Activated naive CD4-positive, alpha-beta T cell treated with anti-CD3 and anti-CD28 coated beads, Interleukin-2, amount 50 U/mL, for 72 hours (primary cell): ENCODE data around the gene SPATA46. TPM values are rescaled to one million over a fixed set of nuclear protein-coding genes. Genes with fewer than 3 reads are reported as not detected.
"Not testable (repeated sequence)": the region's sequence is repeated elsewhere in the genome, so short reads cannot be mapped to it uniquely, and the experiment has no call there.

ENCODE experiments used
- ATAC-seq, 2 donors: fragments of 150-1000 bp; cut with Tn5 transposase; 2 replicates each; pipeline ENCODE4 v1.10.0; 2021; ENCODE audit warnings: mild to moderate bottlenecking in 2 of 2, moderate library complexity in 2 of 2
- DNase-seq, 2 donors: peaks; one replicate each; pipeline ENCODE4 v3.0.0; 2021 to 2022; ENCODE audit warnings: low spot score in 2 of 2
- H3K27ac Mint-ChIP-seq, 2 donors: one replicate each; pipeline ENCODE4 v1.8.0; 2022; ENCODE audit warnings: mild to moderate bottlenecking in 2 of 2, mixed read lengths in 2 of 2
- H3K36me3 Mint-ChIP-seq, 2 donors: one replicate each; pipeline ENCODE4 v1.8.0; 2022; ENCODE audit warnings: mixed read lengths in 2 of 2
- H3K9me3 Mint-ChIP-seq, 2 donors: one replicate each; pipeline ENCODE4 v1.8.0; 2022; ENCODE audit warnings: mixed read lengths in 2 of 2
- total RNA-seq, 2 donors: library from RNA; stranded (reverse); gene quantifications; one replicate each; pipeline ENCODE4 v1.2.3, GENCODE V29; 2022

SPATA46 gene
- total RNA-seq, 2 donors from 2014 or later: not detected

- Mint-ChIP-seq H3K36me3 (no peaks in the 10 kb centered on the region), H3K27ac (no peak overlapping the region), H3K9me3 (no peaks in the 10 kb centered on the region)
- DNase-seq (no peak), ATAC-seq (no peak)
Observed at GRCh38 chr1:162367772-162368171, 8.9 kb downstream of the SPATA46 start.

GRCh38 chr1:162367073-162367472, 9.6 kb downstream of the SPATA46 start:
- H3K36me3 Mint-ChIP-seq: no peaks in the 10 kb centered on the region
- no peaks in the 10 kb centered on the region for H3K9me3 Mint-ChIP-seq
- H3K27ac Mint-ChIP-seq: no peak overlapping the region
- no peak for ATAC-seq
- no peak for DNase-seq

GRCh38 chr1:162366671-162367070, 10.0 kb downstream of the SPATA46 start:
- no peak for ATAC-seq

GRCh38 chr1:162366149-162366548, 10.5 kb downstream of the SPATA46 start:
- H3K27ac Mint-ChIP-seq: no peak overlapping the region
- no peaks in the 10 kb centered on the region for H3K36me3 Mint-ChIP-seq
- DNase-seq (no peak), ATAC-seq (no peak)
- no peaks in the 10 kb centered on the region for H3K9me3 Mint-ChIP-seq

More at GRCh38 chr1:162366671-162367070, 10.0 kb downstream of the SPATA46 start:
- no peak for DNase-seq
- H3K36me3 Mint-ChIP-seq: no peaks in the 10 kb centered on the region
- H3K27ac Mint-ChIP-seq: no peak overlapping the region
- no peaks in the 10 kb centered on the region for H3K9me3 Mint-ChIP-seq

- Mint-ChIP-seq H3K36me3 (no peaks in the 10 kb centered on the region), H3K9me3 (no peaks in the 10 kb centered on the region), H3K27ac (no peak overlapping the region)
- DNase-seq (no peak), ATAC-seq (no peak)
Observed at GRCh38 chr1:162365284-162366020, 11.2 kb downstream of the SPATA46 start.

GRCh38 chr1:162364498-162364897, 12.2 kb downstream of the SPATA46 start:
- ATAC-seq (no peak), DNase-seq (no peak)
- H3K27ac Mint-ChIP-seq: no peak overlapping the region
- H3K9me3 Mint-ChIP-seq: no peaks in the 10 kb centered on the region
- no peaks in the 10 kb centered on the region for H3K36me3 Mint-ChIP-seq

- H3K27ac Mint-ChIP-seq: no peak overlapping the region
- ATAC-seq (no peak), DNase-seq (no peak)
Observed at GRCh38 chr1:162363823-162364222, 12.8 kb downstream of the SPATA46 start.

GRCh38 chr1:162361349-162361748, 15.3 kb downstream of the SPATA46 start:
- Mint-ChIP-seq H3K27ac (no peak overlapping the region), H3K36me3 (no peaks in the 10 kb centered on the region), H3K9me3 (no peaks in the 10 kb centered on the region)
- ATAC-seq: no peak
- DNase-seq: no peak

More at GRCh38 chr1:162363823-162364222, 12.8 kb downstream of the SPATA46 start:
- Mint-ChIP-seq H3K36me3 (no peaks in the 10 kb centered on the region), H3K9me3 (no peaks in the 10 kb centered on the region)

- no peaks in the 10 kb centered on the region for H3K9me3 Mint-ChIP-seq
Observed at GRCh38 chr1:162360874-162361260, 15.8 kb downstream of the SPATA46 start.

GRCh38 chr1:162360237-162360873, 16.3 kb downstream of the SPATA46 start:
- H3K9me3 Mint-ChIP-seq: no peaks in the 10 kb centered on the region
- DNase-seq: no peak
- H3K27ac Mint-ChIP-seq: peak overlapping the region in 1 of 2 donors; percentile 36
- no peak for ATAC-seq
- H3K36me3 Mint-ChIP-seq: no peaks in the 10 kb centered on the region

More at GRCh38 chr1:162360874-162361260, 15.8 kb downstream of the SPATA46 start:
- DNase-seq (no peak), ATAC-seq (no peak)
- H3K27ac Mint-ChIP-seq: no peak overlapping the region
- H3K36me3 Mint-ChIP-seq: no peaks in the 10 kb centered on the region

- ATAC-seq (no peak), DNase-seq (no peak)
- Mint-ChIP-seq H3K9me3 (no peaks in the 10 kb centered on the region), H3K36me3 (no peaks in the 10 kb centered on the region), H3K27ac (peak overlapping the region in 1 of 2 donors; percentile 36)
Observed at GRCh38 chr1:162359523-162360236, 17.0 kb downstream of the SPATA46 start.

- DNase-seq: no peak
- ATAC-seq: no peak
- Mint-ChIP-seq H3K9me3 (no peaks in the 10 kb centered on the region), H3K27ac (no peak overlapping the region), H3K36me3 (no peaks in the 10 kb centered on the region)
Observed at GRCh38 chr1:162358928-162359327, 17.7 kb downstream of the SPATA46 start.

- ATAC-seq (no peak), DNase-seq (no peak)
- H3K27ac Mint-ChIP-seq: no peak overlapping the region
- no peaks in the 10 kb centered on the region for H3K9me3 Mint-ChIP-seq
- H3K36me3 Mint-ChIP-seq: no peaks in the 10 kb centered on the region
Observed at GRCh38 chr1:162357681-162358266, 18.9 kb downstream of the SPATA46 start.

- no peak overlapping the region for H3K27ac Mint-ChIP-seq
- no peak for ATAC-seq
- DNase-seq: no peak
- H3K36me3 Mint-ChIP-seq: no peaks in the 10 kb centered on the region
- no peaks in the 10 kb centered on the region for H3K9me3 Mint-ChIP-seq
Observed at GRCh38 chr1:162353702-162354101, 23.0 kb downstream of the SPATA46 start.

- ATAC-seq (no peak), DNase-seq (no peak)
- Mint-ChIP-seq H3K27ac (no peak overlapping the region), H3K9me3 (no peaks in the 10 kb centered on the region), H3K36me3 (no peaks in the 10 kb centered on the region)
Observed at GRCh38 chr1:162353078-162353477, 23.6 kb downstream of the SPATA46 start.

GRCh38 chr1:162351874-162352273, 24.8 kb downstream of the SPATA46 start:
- H3K27ac Mint-ChIP-seq, DNase-seq, H3K9me3 Mint-ChIP-seq, ATAC-seq, H3K36me3 Mint-ChIP-seq: not testable (repeated sequence)

- Mint-ChIP-seq H3K9me3 (no peaks in the 10 kb centered on the region), H3K27ac (no peak overlapping the region), H3K36me3 (no peaks in the 10 kb centered on the region)
- no peak for ATAC-seq
- no peak for DNase-seq
Observed at GRCh38 chr1:162351246-162351842, 25.3 kb downstream of the SPATA46 start.
